Glutamatergic neuron (in vitro differentiated cells): ENCODE measurements around the gene SPI1. TPM values are rescaled to one million over a fixed set of nuclear protein-coding genes. Genes with fewer than 3 reads are reported as not detected.
A peak's percentile ranks its signal among the peaks of the same experiment; 100 is the strongest.

Experiments used
- DNase-seq: peaks from one replicate; pipeline ENCODE4 v3.0.0; 2022
- H3K27ac Mint-ChIP-seq: one replicate; pipeline ENCODE4 v1.8.0; 2020; ENCODE audit warnings: mild to moderate bottlenecking, mixed read lengths, inconsistent platforms; ENCODE audit not compliant: unreplicated experiment
- H3K27me3 Mint-ChIP-seq: one replicate; pipeline ENCODE4 v1.8.0; 2020; ENCODE audit warnings: mild to moderate bottlenecking, moderate library complexity, mixed read lengths, inconsistent platforms; ENCODE audit not compliant: unreplicated experiment
- H3K36me3 Mint-ChIP-seq: one replicate; pipeline ENCODE4 v1.8.0; 2020; ENCODE audit warnings: mild to moderate bottlenecking, mixed read lengths, inconsistent platforms; ENCODE audit not compliant: unreplicated experiment
- H3K4me1 Mint-ChIP-seq: one replicate; pipeline ENCODE4 v1.8.0; 2020; ENCODE audit warnings: mild to moderate bottlenecking, low read depth, mixed read lengths, inconsistent platforms; ENCODE audit not compliant: unreplicated experiment
- H3K4me3 Mint-ChIP-seq: one replicate; pipeline ENCODE4 v1.8.0; 2020; ENCODE audit warnings: mild to moderate bottlenecking, mixed read lengths, inconsistent platforms; ENCODE audit not compliant: unreplicated experiment
- H3K9me3 Mint-ChIP-seq: one replicate; pipeline ENCODE4 v1.8.0; 2020; ENCODE audit warnings: mild to moderate bottlenecking, moderate library complexity, mixed read lengths, inconsistent platforms; ENCODE audit not compliant: unreplicated experiment
- CTCF ChIP-seq: fragments of 200-600 bp; sonication (generic); IDR thresholded peaks from one replicate; pipeline ENCODE4 v1.5.0; 2021; ENCODE audit not compliant: partially characterized antibody, unreplicated experiment
- total RNA-seq: library from RNA; stranded (reverse); fragmentation: NEBNext Ultra II Directional; extraction: Animal tissue kit (Norgen Biotek cat#: 25700); gene quantifications from one replicate; pipeline ENCODE4 v1.2.1, GENCODE V29; 2021; ENCODE audit not compliant: unreplicated experiment

SPI1 gene
- total RNA-seq, 1 donor from 2014 or later, result not detected

DNA sequence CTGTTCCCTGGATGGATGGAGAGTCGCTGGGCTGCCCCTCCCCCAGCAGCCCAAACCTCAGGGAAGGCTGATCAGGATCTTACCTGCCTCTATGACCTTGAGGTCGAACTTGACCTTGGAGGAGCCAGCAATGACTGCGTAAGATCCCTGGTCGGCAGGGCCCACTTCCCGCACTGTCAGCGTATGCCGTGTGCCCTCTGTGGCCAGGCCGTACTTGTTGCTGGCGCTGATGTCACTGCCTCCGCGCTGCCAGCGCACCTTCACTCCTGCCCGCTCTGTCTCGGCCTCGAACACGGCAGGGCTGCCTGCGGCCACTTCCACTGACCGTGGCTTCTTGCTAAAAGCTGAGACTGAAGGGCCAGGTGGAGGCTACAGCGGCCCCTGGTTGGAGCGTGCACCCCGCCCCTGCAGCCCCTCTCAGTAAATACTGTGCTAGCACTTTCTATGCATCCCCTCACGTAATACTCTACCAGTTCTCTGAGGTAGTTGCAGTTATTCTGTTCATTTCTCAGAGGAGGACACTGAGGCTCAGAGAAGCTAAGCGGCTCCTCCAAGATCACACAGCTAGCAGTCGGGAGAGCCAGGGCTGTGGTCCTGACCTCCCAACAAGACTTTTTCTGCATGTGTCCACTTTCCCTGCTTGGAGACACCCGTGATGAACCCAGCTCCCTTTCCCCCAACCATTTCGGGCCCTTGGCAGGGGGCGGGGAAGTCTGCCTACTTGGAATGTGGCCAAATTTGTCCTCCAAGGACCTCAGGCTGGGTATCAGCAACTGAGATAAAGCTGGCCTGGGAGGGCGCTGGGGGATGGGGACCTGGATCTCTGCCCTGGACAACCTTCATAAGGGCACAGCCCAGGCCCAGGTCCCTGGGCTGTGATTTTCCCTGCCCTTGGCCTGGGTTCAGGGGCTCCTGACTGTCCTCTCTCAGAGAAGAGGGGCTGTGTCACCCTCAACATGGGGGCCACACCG is 26.9 kb downstream of the SPI1 start:
- Mint-ChIP-seq H3K36me3 (no peaks in the 10 kb centered on the region), H3K4me3 (no peak overlapping the region), H3K27me3 (no peaks in the 10 kb centered on the region), H3K4me1 (peaks cover 5% of the 10 kb centered on the region), H3K27ac (no peak overlapping the region), H3K9me3 (peaks cover 5% of the 10 kb centered on the region)
- no peak for TF ChIP-seq CTCF
- DNase-seq, result no peak

- Mint-ChIP-seq H3K27me3 (peaks cover 4% of the 10 kb centered on the region), H3K27ac (no peak overlapping the region), H3K4me1 (peaks cover 5% of the 10 kb centered on the region), H3K4me3 (no peak overlapping the region), H3K36me3 (no peaks in the 10 kb centered on the region), H3K9me3 (peaks cover 5% of the 10 kb centered on the region)
- no peak for DNase-seq
- TF ChIP-seq CTCF, result no peak
Measured at GRCh38 chr11:47350315-47350714, 28.0 kb downstream of the SPI1 start.

DNA sequence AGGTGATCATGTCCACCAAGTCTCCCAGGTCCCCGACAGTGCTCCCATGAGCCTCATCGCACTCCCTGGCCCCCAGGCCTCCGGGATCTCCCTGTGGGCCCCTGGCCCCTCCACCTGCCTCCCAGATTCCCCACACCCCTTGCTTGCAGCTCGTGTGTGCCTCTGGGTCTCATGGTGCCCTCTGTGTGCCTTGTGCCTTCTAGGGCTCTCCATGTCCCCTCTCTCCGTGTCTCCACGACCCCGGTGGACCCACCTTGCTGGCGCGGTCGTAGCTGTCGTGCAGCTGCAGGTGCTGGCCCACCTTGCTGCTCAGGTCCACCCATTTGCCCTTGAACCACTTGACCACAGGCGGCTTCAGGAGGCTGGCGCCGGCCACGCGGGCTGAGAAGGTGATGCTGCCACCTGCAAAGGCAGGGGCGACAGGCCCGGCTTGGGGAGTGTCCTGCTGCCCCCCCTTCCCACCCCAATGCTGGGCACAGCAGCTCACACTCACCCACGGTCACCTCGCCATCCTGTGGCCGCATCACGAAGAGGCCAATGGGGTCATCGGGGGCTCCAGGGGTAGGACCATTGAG is 28.7 kb downstream of the SPI1 start:
- H3K27me3 Mint-ChIP-seq, result peaks cover 4% of the 10 kb centered on the region
- no peak for DNase-seq
- TF ChIP-seq CTCF, result no peak
- peaks cover 5% of the 10 kb centered on the region for H3K4me1 Mint-ChIP-seq
- H3K36me3 Mint-ChIP-seq, result no peaks in the 10 kb centered on the region
- peaks cover 4% of the 10 kb centered on the region for H3K9me3 Mint-ChIP-seq
- H3K27ac Mint-ChIP-seq, result no peak overlapping the region
- no peak overlapping the region for H3K4me3 Mint-ChIP-seq

GRCh38 chr11:47348859-47349258 is 29.5 kb downstream of the SPI1 start:
- peaks cover 4% of the 10 kb centered on the region for H3K27me3 Mint-ChIP-seq
- peak; percentile 55 for DNase-seq
- peaks cover 5% of the 10 kb centered on the region for H3K4me1 Mint-ChIP-seq
- no peaks in the 10 kb centered on the region for H3K36me3 Mint-ChIP-seq
- H3K9me3 Mint-ChIP-seq, result no peaks in the 10 kb centered on the region
- no peak for TF ChIP-seq CTCF
- no peak overlapping the region for H3K27ac Mint-ChIP-seq
- H3K4me3 Mint-ChIP-seq, result no peak overlapping the region

DNA sequence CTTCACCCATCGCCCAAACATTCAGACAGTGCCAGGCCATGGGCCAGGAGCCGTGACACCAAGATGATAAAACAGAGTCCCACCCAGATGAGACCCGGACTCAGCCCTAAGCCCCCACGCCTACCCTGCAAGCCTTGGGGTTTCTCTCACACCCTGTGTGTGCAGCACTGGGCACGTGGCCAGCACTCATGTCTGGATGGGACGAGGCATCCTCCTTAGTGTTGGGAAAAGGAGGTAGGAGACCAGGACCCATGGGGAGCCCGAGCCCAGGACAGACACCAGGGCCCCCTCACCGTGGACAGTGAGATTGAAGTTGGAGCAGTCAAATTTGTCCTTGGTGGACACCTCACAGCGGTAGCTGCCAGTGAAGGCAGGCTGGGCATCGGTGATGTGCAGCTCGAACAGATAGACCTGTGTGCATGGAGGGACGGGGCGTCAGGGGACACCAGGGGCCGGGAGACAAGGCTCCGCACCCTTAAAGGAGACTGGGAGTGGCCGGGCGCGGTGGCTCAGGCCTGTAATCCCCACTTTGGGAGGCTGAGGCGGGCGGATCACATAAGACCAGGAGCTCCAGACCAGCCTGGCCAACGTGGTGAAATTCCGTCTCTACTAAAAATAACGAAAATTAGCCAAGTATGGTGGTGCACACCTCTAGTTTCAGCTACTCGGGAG is 30.1 kb downstream of the SPI1 start:
- no peak for DNase-seq
- Mint-ChIP-seq H3K4me1 (peaks cover 5% of the 10 kb centered on the region), H3K27ac (no peak overlapping the region), H3K27me3 (peaks cover 6% of the 10 kb centered on the region), H3K4me3 (no peak overlapping the region), H3K36me3 (no peaks in the 10 kb centered on the region), H3K9me3 (no peaks in the 10 kb centered on the region)
- TF ChIP-seq CTCF, result no peak
